Activated CD8-positive, alpha-beta T cell treated with anti-CD3 and anti-CD28 coated beads for 36 hours (primary cell): ENCODE data around the gene ENTREP1. TPM values are rescaled to one million over a fixed set of nuclear protein-coding genes. Genes with fewer than 3 reads are reported as not detected.

ENCODE experiments used
- ATAC-seq: fragments of 200-7000 bp; cut with Tn5 transposase; one replicate; pipeline ENCODE4 v1.10.0; 2021; ENCODE audit warnings: mild to moderate bottlenecking, moderate library complexity
- CTCF ChIA-PET: fragments of 350-600 bp; sonication (Branson Sonifier 250); formaldehyde crosslinking; loops from one replicate; lab custom pipeline; 2021; ENCODE audit warnings: antibody characterized with exemption; lab: Charles Lee
- POLR2A ChIA-PET: fragments of 350-600 bp; sonication (Branson Sonifier 250); formaldehyde crosslinking; loops from one replicate; lab custom pipeline; 2021; ENCODE audit warnings: antibody characterized with exemption; lab: Charles Lee
- DNase-seq: peaks from one replicate; pipeline ENCODE4 v3.0.0-alpha.2; 2020
- H3K27ac Mint-ChIP-seq: one replicate; pipeline ENCODE4 v1.8.0; 2021; ENCODE audit warnings: mild to moderate bottlenecking, mixed read lengths
- H3K27me3 Mint-ChIP-seq: one replicate; pipeline ENCODE4 v1.8.0; 2021; ENCODE audit warnings: mixed read lengths
- H3K36me3 Mint-ChIP-seq: one replicate; pipeline ENCODE4 v1.8.0; 2021; ENCODE audit warnings: low read depth, mixed read lengths
- H3K4me1 Mint-ChIP-seq: one replicate; pipeline ENCODE4 v1.8.0; 2021; ENCODE audit warnings: low read depth, mixed read lengths
- H3K4me3 Mint-ChIP-seq: one replicate; pipeline ENCODE4 v1.8.0; 2021; ENCODE audit warnings: mild to moderate bottlenecking, moderate library complexity, mixed read lengths
- H3K9me3 Mint-ChIP-seq: one replicate; pipeline ENCODE4 v1.8.0; 2021; ENCODE audit warnings: mixed read lengths
- intact Hi-C: fragments of 100-400 bp; cut with micrococcal nuclease; formaldehyde crosslinking; loops from one replicate; pipeline ENCODE4 v1.10.0; 2022
- total RNA-seq, 2 experiments: library from RNA; stranded (reverse); gene quantifications; one replicate each; pipeline ENCODE4 v1.2.3, GENCODE V29; 2021
- TF ChIP-seq, protein P1 (sequence below): fragments of 200-600 bp; IDR thresholded peaks from one replicate; pipeline ENCODE4 v1.8.0; 2022; ENCODE audit warnings: antibody characterized with exemption, mild to moderate bottlenecking

The ENTREP1 gene
- total RNA-seq, 2 experiments from 2014 or later: not detected

DNA sequence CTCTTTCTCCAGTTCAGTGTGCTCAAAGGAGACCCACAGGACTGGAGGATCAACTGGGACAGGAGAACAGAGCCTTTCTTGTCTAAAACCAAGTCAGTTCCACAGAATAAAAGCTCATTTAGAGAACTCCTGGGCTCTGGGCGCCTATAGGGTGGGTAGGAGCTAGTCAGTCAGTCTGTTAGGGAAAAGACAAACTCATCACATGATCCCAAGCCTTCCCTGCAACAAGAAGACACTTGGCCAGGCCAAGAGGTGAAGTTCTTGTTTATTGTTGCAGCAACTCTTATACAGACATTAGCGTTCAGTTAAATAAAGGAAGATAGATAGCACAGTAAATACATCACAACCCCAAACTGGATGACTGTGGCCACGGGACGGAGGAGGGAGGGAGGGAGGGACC lies 102.3 kb downstream of the ENTREP1 start:
- CTCF ChIA-PET: no interaction called here
- Mint-ChIP-seq H3K27ac (no peak overlapping the region), H3K9me3 (no peaks in the 10 kb centered on the region), H3K36me3 (no peaks in the 10 kb centered on the region), H3K27me3 (no peaks in the 10 kb centered on the region), H3K4me1 (no peaks in the 10 kb centered on the region), H3K4me3 (no peak overlapping the region)
- ATAC-seq (no peak), DNase-seq (no peak)
- TF ChIP-seq, protein P1, sequence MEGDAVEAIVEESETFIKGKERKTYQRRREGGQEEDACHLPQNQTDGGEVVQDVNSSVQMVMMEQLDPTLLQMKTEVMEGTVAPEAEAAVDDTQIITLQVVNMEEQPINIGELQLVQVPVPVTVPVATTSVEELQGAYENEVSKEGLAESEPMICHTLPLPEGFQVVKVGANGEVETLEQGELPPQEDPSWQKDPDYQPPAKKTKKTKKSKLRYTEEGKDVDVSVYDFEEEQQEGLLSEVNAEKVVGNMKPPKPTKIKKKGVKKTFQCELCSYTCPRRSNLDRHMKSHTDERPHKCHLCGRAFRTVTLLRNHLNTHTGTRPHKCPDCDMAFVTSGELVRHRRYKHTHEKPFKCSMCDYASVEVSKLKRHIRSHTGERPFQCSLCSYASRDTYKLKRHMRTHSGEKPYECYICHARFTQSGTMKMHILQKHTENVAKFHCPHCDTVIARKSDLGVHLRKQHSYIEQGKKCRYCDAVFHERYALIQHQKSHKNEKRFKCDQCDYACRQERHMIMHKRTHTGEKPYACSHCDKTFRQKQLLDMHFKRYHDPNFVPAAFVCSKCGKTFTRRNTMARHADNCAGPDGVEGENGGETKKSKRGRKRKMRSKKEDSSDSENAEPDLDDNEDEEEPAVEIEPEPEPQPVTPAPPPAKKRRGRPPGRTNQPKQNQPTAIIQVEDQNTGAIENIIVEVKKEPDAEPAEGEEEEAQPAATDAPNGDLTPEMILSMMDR: no peak
- intact Hi-C loops: loop anchor here (10.0 kb wide), 1 partner anchor 488 kb away; no protein-coding TSS in a partner anchor
- POLR2A ChIA-PET: no interaction called here

DNA sequence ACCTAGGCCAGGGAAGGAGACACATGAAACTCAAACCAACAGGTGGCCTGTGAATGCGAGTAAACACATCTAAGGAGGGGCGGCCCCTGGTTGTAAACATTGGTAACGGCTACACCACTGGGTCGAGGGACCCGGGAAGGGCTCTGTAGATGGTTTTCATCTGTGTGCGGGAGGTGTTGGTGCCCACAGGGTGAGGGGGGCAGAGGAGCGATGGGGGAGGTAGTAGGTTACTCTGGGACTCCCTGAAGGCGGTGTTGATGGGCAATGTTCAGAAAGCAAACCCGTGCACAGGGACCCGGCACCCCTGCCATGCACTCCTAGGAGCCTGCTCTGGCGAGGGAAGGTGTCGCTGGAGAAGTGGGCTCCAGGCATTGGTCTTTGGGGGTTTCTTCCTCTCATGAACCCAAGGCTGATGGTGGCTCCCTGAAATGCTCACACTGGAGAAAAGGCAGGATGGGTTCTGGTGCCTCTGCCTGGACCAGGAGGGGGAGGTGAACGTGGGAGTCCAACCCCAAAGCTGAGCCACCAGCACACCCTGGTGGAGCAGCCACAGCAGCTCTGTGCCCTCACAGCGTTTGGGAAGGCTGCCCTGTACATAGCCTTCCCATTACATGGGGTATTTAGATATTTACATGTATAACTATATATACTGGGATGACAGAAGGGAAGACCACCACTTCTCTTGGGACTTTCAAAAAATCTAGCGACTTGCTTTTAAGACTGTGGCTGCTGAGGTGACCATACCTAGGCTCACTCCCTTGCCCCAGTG lies 103.2 kb downstream of the ENTREP1 start:
- CTCF ChIA-PET: no interaction called here
- no peak for ATAC-seq
- Mint-ChIP-seq H3K4me1 (no peaks in the 10 kb centered on the region), H3K9me3 (no peaks in the 10 kb centered on the region), H3K36me3 (no peaks in the 10 kb centered on the region), H3K4me3 (no peak overlapping the region), H3K27me3 (no peaks in the 10 kb centered on the region), H3K27ac (no peak overlapping the region)
- POLR2A ChIA-PET: no interaction called here
- no peak for DNase-seq
- TF ChIP-seq, protein P1: no peak
- intact Hi-C loops: loop anchor here (10.0 kb wide), 1 partner anchor 487 kb away; no protein-coding TSS in a partner anchor

- POLR2A ChIA-PET: no interaction called here
These were observed 104.3 kb downstream of the ENTREP1 start for GRCh38 chr9:69429281-69429680.

DNA sequence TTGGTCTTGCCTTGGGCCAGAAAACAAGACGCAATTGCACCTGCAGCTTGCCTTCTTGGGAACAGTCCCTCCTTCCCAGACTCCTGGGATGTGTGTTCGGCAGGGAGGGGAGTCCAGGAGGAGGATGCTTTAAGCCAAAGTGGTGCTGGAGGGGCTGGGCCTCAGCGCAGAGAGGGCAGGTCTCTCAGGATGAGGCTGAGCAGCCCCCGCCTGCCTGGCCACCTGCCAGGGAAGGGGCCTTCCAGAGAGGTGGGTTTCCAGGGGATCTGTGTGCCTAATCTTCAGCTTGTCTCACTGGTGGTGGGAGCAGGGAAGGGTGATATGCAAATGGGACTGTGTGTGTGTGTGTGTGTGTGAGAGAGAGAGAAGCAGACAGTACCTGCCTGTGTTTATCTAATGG lies 105.2 kb downstream of the ENTREP1 start:
- no peak for ATAC-seq
- H3K9me3 Mint-ChIP-seq: no peaks in the 10 kb centered on the region
- ChIA-PET POLR2A (no interaction called here), CTCF (interaction anchor here (0.7 kb wide), 1 partner anchor 9 kb away, joined by 3 read pairs; no protein-coding TSS in a partner anchor)
- intact Hi-C loops: no loop called here
- H3K4me1 Mint-ChIP-seq: no peaks in the 10 kb centered on the region
- H3K27ac Mint-ChIP-seq: no peak overlapping the region
- H3K4me3 Mint-ChIP-seq: no peak overlapping the region
- TF ChIP-seq, protein P1: no peak
- H3K36me3 Mint-ChIP-seq: no peaks in the 10 kb centered on the region
- DNase-seq: no peak
- no peaks in the 10 kb centered on the region for H3K27me3 Mint-ChIP-seq

More at GRCh38 chr9:69429281-69429680, 104.3 kb downstream of the ENTREP1 start:
- no peak for ATAC-seq
- CTCF ChIA-PET: no interaction called here
- intact Hi-C loops: loop anchor here (10.0 kb wide), 1 partner anchor 486 kb away; no protein-coding TSS in a partner anchor
- no peak overlapping the region for H3K4me3 Mint-ChIP-seq
- no peak for DNase-seq
- H3K4me1 Mint-ChIP-seq: no peaks in the 10 kb centered on the region
- no peak overlapping the region for H3K27ac Mint-ChIP-seq
- TF ChIP-seq, protein P1: no peak
- no peaks in the 10 kb centered on the region for H3K27me3 Mint-ChIP-seq
- no peaks in the 10 kb centered on the region for H3K36me3 Mint-ChIP-seq
- no peaks in the 10 kb centered on the region for H3K9me3 Mint-ChIP-seq

GRCh38 chr9:69431203-69431602 lies 106.2 kb downstream of the ENTREP1 start:
- ChIA-PET CTCF (no interaction called here), POLR2A (no interaction called here)
- Mint-ChIP-seq H3K27me3 (no peaks in the 10 kb centered on the region), H3K4me3 (no peak overlapping the region), H3K4me1 (no peaks in the 10 kb centered on the region), H3K27ac (no peak overlapping the region), H3K36me3 (no peaks in the 10 kb centered on the region), H3K9me3 (no peaks in the 10 kb centered on the region)
- intact Hi-C loops: no loop called here
- no peak for DNase-seq
- TF ChIP-seq, protein P1: no peak
- ATAC-seq: no peak
